Transverse colon (tissue), 4 donors: ENCODE results near the gene RARA. TPM values are rescaled to one million over a fixed set of nuclear protein-coding genes. Genes with fewer than 3 reads are reported as not detected.

Experiments
- DNase-seq: peaks from one replicate; pipeline ENCODE4 v3.0.0-alpha.2; 2019
- H3K27ac ChIP-seq, 4 donors: fragments of 200-600 bp; sonication (generic); 2 replicates each; pipeline ENCODE4 v1.5.1; 2016 to 2018; ENCODE audit warnings: inconsistent platforms in 4 of 4
- H3K27me3 ChIP-seq: fragments of 200-600 bp; sonication (generic); 2 replicates; pipeline ENCODE4 v1.5.1; 2017; ENCODE audit warnings: inconsistent platforms
- H3K36me3 ChIP-seq, 4 donors: fragments of 200-600 bp; sonication (generic); 2 replicates each; pipeline ENCODE4 v1.5.1; 2017 to 2019; ENCODE audit warnings: inconsistent platforms in 4 of 4
- H3K4me1 ChIP-seq, 4 donors: fragments of 200-600 bp; sonication (generic); 2 replicates each; pipeline ENCODE4 v1.5.1; 2017 to 2020; ENCODE audit warnings: inconsistent platforms in 4 of 4
- H3K4me3 ChIP-seq, 4 donors: fragments of 200-600 bp; sonication (generic); 1 replicate in 1 of 4; 2 replicates in 3 of 4; pipeline versions ENCODE4 v1.5.1 to v1.6.1; 2017 to 2019; ENCODE audit warnings: inconsistent platforms in 4 of 4
- H3K9me3 ChIP-seq, 2 donors: fragments of 200-600 bp; sonication (generic); 2 replicates each; pipeline ENCODE4 v1.5.1; 2017 to 2019; ENCODE audit warnings: inconsistent platforms in 2 of 2
- EP300 ChIP-seq: sonication (generic); formaldehyde crosslinking; IDR thresholded peaks from one replicate; pipeline ENCODE4 v1.6.1; 2017; ENCODE audit warnings: antibody characterized with exemption, low read depth
- POLR2A ChIP-seq: fragments of 450-650 bp; IDR thresholded peaks from one replicate; pipeline ENCODE4 v1.6.1; 2016; ENCODE audit warnings: antibody characterized with exemption, mild to moderate bottlenecking, moderate library complexity
- POLR2AphosphoS5 ChIP-seq, 3 donors: sonication (generic); formaldehyde crosslinking; IDR thresholded peaks; one replicate each; pipeline ENCODE4 v1.6.1; 2016; ENCODE audit warnings: antibody characterized with exemption in 3 of 3
- WGBS, 2 donors: methylation state at CpG; one replicate each; pipeline ENCODE4 v1.1.5; 2018; ENCODE audit warnings: low coverage in 1 of 2; 5-methylcytosine and 5-hydroxymethylcytosine counted together
- in situ Hi-C, 4 donors: fragments of 200-750 bp; cut with MboI; loops; one replicate each; pipeline versions ENCODE4 v1.15.0 to v1.15.1; 2017; ENCODE audit warnings: low sequenced_read_pairs in 3 of 4, low pct_ligation_motif_present in 1 of 4, low pct_unique_long_range_greater_than_20kb in 1 of 4
- intact Hi-C: fragments of 100-400 bp; cut with DNase I; formaldehyde crosslinking; loops from one replicate; pipeline ENCODE4 v1.15.1; 2023; ENCODE audit warnings: low total_unique reads
- total RNA-seq, 4 donors: library from RNA; depleted of rRNA; stranded (reverse); fragments of >200 nt; gene quantifications; one replicate each; pipeline ENCODE4 v1.1.0, GENCODE V29; 2016
- TF ChIP-seq, protein P1 (sequence below), 5 experiments: fragments of 200-600 bp in 3 of 5; fragments of 450-650 bp in 2 of 5; sonication (generic) in 3 of 5; IDR thresholded peaks; 1 replicate in 2 of 5; 2 replicates in 3 of 5; pipeline ENCODE4 v1.5.1; 2016 to 2017; ENCODE audit warnings: antibody characterized with exemption in 5 of 5, inconsistent platforms in 3 of 5, mild to moderate bottlenecking in 2 of 5, moderate library complexity in 1 of 5

Gene RARA
- total RNA-seq, 4 donors from 2014 or later, result 23.5 to 110 (median 49.1) TPM

- peaks cover 0 to 54% (median 24%) of the 10 kb centered on the region in 4 donors for H3K36me3 ChIP-seq
- no peaks in the 10 kb centered on the region for H3K27me3 ChIP-seq
- peaks cover 0 to 12% (median 8%) of the 10 kb centered on the region in 4 donors for H3K4me1 ChIP-seq
- no peak for TF ChIP-seq EP300
- TF ChIP-seq POLR2AphosphoS5 (IDR thresholded peaks at IDR 0.05), result no peak
- TF ChIP-seq POLR2A, result no peak
- TF ChIP-seq, protein P1, sequence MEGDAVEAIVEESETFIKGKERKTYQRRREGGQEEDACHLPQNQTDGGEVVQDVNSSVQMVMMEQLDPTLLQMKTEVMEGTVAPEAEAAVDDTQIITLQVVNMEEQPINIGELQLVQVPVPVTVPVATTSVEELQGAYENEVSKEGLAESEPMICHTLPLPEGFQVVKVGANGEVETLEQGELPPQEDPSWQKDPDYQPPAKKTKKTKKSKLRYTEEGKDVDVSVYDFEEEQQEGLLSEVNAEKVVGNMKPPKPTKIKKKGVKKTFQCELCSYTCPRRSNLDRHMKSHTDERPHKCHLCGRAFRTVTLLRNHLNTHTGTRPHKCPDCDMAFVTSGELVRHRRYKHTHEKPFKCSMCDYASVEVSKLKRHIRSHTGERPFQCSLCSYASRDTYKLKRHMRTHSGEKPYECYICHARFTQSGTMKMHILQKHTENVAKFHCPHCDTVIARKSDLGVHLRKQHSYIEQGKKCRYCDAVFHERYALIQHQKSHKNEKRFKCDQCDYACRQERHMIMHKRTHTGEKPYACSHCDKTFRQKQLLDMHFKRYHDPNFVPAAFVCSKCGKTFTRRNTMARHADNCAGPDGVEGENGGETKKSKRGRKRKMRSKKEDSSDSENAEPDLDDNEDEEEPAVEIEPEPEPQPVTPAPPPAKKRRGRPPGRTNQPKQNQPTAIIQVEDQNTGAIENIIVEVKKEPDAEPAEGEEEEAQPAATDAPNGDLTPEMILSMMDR (IDR thresholded peaks at IDR 0.05), result no peak
- H3K4me3 ChIP-seq, result no peak overlapping the region
- WGBS, 2 donors, result 93 to 100% methylated on average over 1 to 4 of the region's 4 CpGs
- H3K27ac ChIP-seq, result no peak overlapping the region
- in situ Hi-C loops (loop anchor here in 3 of 4 donors (25.0 kb wide), 3 partner anchors 92 to 267 kb away; partner anchors contain the start of genes CSF3 (in 1 of the 3) and RAPGEFL1 (in 1 of the 3)), intact Hi-C loops (no loop called here)
- H3K9me3 ChIP-seq, result no peaks in the 10 kb centered on the region
- DNase-seq, result no peak
Observed at GRCh38 chr17:40279402-40279801, 29.6 kb upstream of the RARA start.

DNA sequence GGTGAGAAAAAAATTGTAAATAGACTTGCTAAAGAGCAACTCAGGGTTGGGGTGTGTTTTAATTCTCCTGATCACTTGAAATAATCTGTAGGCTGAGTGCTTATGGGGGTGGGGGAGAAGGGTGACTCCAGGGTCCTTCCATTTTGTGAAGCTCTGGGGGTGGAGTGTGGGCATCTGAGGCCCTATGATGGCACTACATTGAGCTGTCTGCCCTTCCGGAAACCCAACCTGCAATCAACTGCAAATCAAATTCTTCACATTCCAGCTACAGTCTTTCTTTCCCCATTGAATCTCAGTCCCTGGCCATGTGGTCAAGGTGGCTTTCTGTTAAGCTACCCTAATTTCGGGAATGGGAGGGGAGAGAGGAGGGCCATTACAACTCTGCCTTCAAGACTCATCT lies 27.3 kb upstream of the RARA start:
- DNase-seq, result no peak
- H3K36me3 ChIP-seq, result peaks cover 0 to 41% (median 18%) of the 10 kb centered on the region in 4 donors
- in situ Hi-C loops, result loop anchor here in 3 of 4 donors (25.0 kb wide), 3 partner anchors 94 to 269 kb away; partner anchors contain the start of genes CSF3 (in 1 of the 3) and RAPGEFL1 (in 1 of the 3)
- peaks cover 5 to 28% (median 18%) of the 10 kb centered on the region in 4 donors for H3K4me1 ChIP-seq
- TF ChIP-seq, protein P1 (IDR thresholded peaks at IDR 0.05), result no peak
- no peak for TF ChIP-seq POLR2AphosphoS5 (IDR thresholded peaks at IDR 0.05)
- TF ChIP-seq EP300, result no peak
- TF ChIP-seq POLR2A, result no peak
- 83% methylated on average over 2 of the region's 2 CpGs for WGBS, 2 donors
- H3K27ac ChIP-seq, result no peak overlapping the region
- H3K9me3 ChIP-seq, result no peaks in the 10 kb centered on the region
- H3K4me3 ChIP-seq, result no peak overlapping the region
- intact Hi-C loops, result no loop called here
- H3K27me3 ChIP-seq, result no peaks in the 10 kb centered on the region

- peak in 1 of 3 donors; percentile 5 for TF ChIP-seq POLR2AphosphoS5 (IDR thresholded peaks at IDR 0.05)
- TF ChIP-seq, protein P1 (IDR thresholded peaks at IDR 0.05), result no peak
- no peak for TF ChIP-seq EP300
- intact Hi-C loops, result no loop called here
- Histone ChIP-seq H3K27ac (peak overlapping the region; percentile 77 to 85 (median 82)), H3K4me1 (peaks cover 5 to 43% (median 25%) of the 10 kb centered on the region in 4 donors), H3K9me3 (no peaks in the 10 kb centered on the region), H3K36me3 (peaks cover 0 to 23% (median 9%) of the 10 kb centered on the region in 4 donors), H3K27me3 (no peaks in the 10 kb centered on the region), H3K4me3 (peak overlapping the region in 1 of 4 donors; percentile 7)
- no peak for DNase-seq
- 17 to 36% methylated on average over 2 of the region's 2 CpGs for WGBS, 2 donors
- in situ Hi-C loops, result loop anchor here in 3 of 4 donors (25.0 kb wide), 3 partner anchors 96 to 271 kb away; partner anchors contain the start of genes CSF3 (in 1 of the 3) and RAPGEFL1 (in 1 of the 3)
Observed at GRCh38 chr17:40283662-40284061, 25.3 kb upstream of the RARA start.

DNA sequence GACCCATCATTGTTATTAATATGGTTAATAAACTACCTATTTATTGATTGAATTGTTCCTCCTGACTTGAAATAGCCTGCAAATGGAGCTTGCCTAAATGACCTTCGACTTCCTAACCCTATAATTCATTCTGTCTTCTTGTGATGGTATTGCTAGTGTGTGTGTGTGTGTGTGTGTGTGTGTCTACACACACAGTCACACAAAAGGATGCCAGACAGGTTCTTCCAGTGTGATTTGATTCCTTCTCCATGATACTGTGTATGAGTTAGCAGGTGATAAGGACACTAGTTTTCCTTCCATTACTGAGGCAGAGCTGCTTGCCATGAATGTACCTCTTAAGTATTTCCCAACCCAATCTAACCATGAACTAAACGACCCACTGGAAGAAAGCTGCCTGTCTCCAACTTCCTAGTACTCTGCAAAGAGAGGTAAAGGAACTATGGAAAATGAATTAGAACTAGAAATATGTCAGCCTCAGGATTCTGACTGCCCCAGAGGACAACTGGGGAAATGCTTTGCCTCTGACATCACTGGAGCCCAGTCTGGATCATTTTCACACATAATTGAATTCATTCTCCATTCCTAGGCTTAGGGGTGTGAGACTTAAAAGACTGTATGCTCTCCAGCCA lies 24.8 kb upstream of the RARA start:
- Histone ChIP-seq H3K27me3 (no peaks in the 10 kb centered on the region), H3K4me3 (peak overlapping the region in 1 of 4 donors; percentile 7), H3K36me3 (peaks cover 0 to 18% (median 6%) of the 10 kb centered on the region in 4 donors), H3K9me3 (no peaks in the 10 kb centered on the region), H3K4me1 (peaks cover 5 to 45% (median 25%) of the 10 kb centered on the region in 4 donors), H3K27ac (peak overlapping the region; percentile 77 to 85 (median 82))
- WGBS, 2 donors, result 20 to 46% methylated on average over 1 to 2 of the region's 2 CpGs
- in situ Hi-C loops, result loop anchor here in 3 of 4 donors (25.0 kb wide), 3 partner anchors 97 to 272 kb away; partner anchors contain the start of genes CSF3 (in 1 of the 3) and RAPGEFL1 (in 1 of the 3)
- TF ChIP-seq EP300, result peak; percentile 52
- TF ChIP-seq POLR2AphosphoS5 (IDR thresholded peaks at IDR 0.05), result peak in 2 of 3 donors; percentile 28 to 73
- TF ChIP-seq POLR2A, result no peak
- TF ChIP-seq, protein P1 (IDR thresholded peaks at IDR 0.05), result peak in 2 of 5 experiments; percentile 60 to 67
- intact Hi-C loops, result no loop called here
- DNase-seq, result peak; percentile 36
